Neural cell (in vitro differentiated cells): ENCODE data around the gene GAS5. TPM values are rescaled to one million over a fixed set of nuclear protein-coding genes. Genes with fewer than 3 reads are reported as not detected.

Source experiments
- H2AFZ ChIP-seq: fragments of 200-600, 300-800 bp; sonication (generic), shearing (Covaris generic); 2 replicates; pipeline ENCODE4 v1.6.0; 2014; ENCODE audit warnings: low read depth, mild to moderate bottlenecking, antibody characterized with exemption, low read length, moderate library complexity
- H3F3A ChIP-seq: fragments of 200-600 bp; shearing (Covaris generic); 2 replicates; pipeline ENCODE4 v1.6.1; 2016; ENCODE audit warnings: mild to moderate bottlenecking, moderate library complexity, mixed read lengths, antibody characterized with exemption, low read length; ENCODE audit not compliant: insufficient read depth, poor library complexity, severe bottlenecking
- H3K27ac ChIP-seq: fragments of 200-600, 300-800 bp; sonication (generic), shearing (Covaris generic); 2 replicates; pipeline ENCODE4 v1.5.1; 2014; ENCODE audit warnings: mild to moderate bottlenecking, low read length, moderate library complexity
- H3K27me3 ChIP-seq: fragments of 300-800, 200-600 bp; sonication (generic), shearing (Covaris generic); 2 replicates; pipeline ENCODE4 v1.6.0; 2014; ENCODE audit warnings: mild to moderate bottlenecking, low read depth, low read length, moderate library complexity; ENCODE audit not compliant: insufficient read depth
- H3K36me3 ChIP-seq: fragments of 300-800, 200-600 bp; sonication (generic), shearing (Covaris generic); 2 replicates; pipeline ENCODE4 v1.5.1; 2014; ENCODE audit warnings: mild to moderate bottlenecking, antibody characterized with exemption, low read length, moderate library complexity; ENCODE audit not compliant: insufficient read depth
- H3K4me2 ChIP-seq: fragments of 300-800, 200-600 bp; sonication (generic), shearing (Covaris generic); 2 replicates; pipeline ENCODE4 v1.6.0; 2014; ENCODE audit warnings: mild to moderate bottlenecking, low read length
- H3K4me3 ChIP-seq: fragments of 300-800, 200-600 bp; sonication (generic), shearing (Covaris generic); 2 replicates; pipeline ENCODE4 v1.5.1; 2014; ENCODE audit warnings: mild to moderate bottlenecking, low read length, moderate library complexity
- H3K79me2 ChIP-seq: fragments of 200-600 bp; shearing (Covaris generic); replicated peaks from 2 replicates; pipeline ENCODE4 v1.6.0; 2014; ENCODE audit warnings: mild to moderate bottlenecking, low read length, moderate library complexity; ENCODE audit not compliant: insufficient read depth
- H3K9ac ChIP-seq: fragments of 300-800, 200-600 bp; sonication (generic), shearing (Covaris generic); 2 replicates; pipeline ENCODE4 v1.6.1; 2016; ENCODE audit warnings: mild to moderate bottlenecking, low read length, mixed read lengths
- H3K9me2 ChIP-seq: fragments of 200-600 bp; shearing (Covaris generic); 2 replicates; pipeline ENCODE4 v1.6.1; 2016; ENCODE audit warnings: mild to moderate bottlenecking, low read length, mixed read lengths; ENCODE audit not compliant: insufficient read depth
- H3K9me3 ChIP-seq: fragments of 200-600, 300-800 bp; sonication (generic), shearing (Covaris generic); 2 replicates; pipeline ENCODE4 v1.6.1; 2016; ENCODE audit warnings: mild to moderate bottlenecking, mixed run types, low read length, moderate library complexity, mixed read lengths
- H4K20me1 ChIP-seq: fragments of 200-600 bp; shearing (Covaris generic); 2 replicates; pipeline ENCODE4 v1.6.1; 2016; ENCODE audit warnings: mild to moderate bottlenecking, mixed run types; ENCODE audit not compliant: insufficient read depth
- CTCF ChIP-seq: fragments of 450-650 bp; IDR thresholded peaks from 2 replicates; pipeline ENCODE4 v1.5.1; 2014; ENCODE audit warnings: antibody characterized with exemption, mild to moderate bottlenecking, moderate library complexity; ENCODE audit not compliant: poor library complexity, severe bottlenecking
- EP300 ChIP-seq: fragments of 450-650 bp; conservative IDR thresholded peaks from 2 replicates; pipeline ENCODE4 v1.6.1; 2014; ENCODE audit warnings: antibody characterized with exemption, mild to moderate bottlenecking, moderate library complexity; ENCODE audit not compliant: poor library complexity, severe bottlenecking
- EZH2 ChIP-seq: fragments of 200-600, 300-800 bp; shearing (Covaris generic), sonication (generic); IDR thresholded peaks from 2 replicates; pipeline ENCODE4 v1.6.1; 2014; ENCODE audit warnings: antibody characterized with exemption, low read length, borderline replicate concordance, mild to moderate bottlenecking; ENCODE audit not compliant: insufficient read depth, poor library complexity, severe bottlenecking
- MXI1 ChIP-seq: fragments of 450-650 bp; conservative IDR thresholded peaks from 2 replicates; pipeline ENCODE4 v1.6.1; 2014; ENCODE audit warnings: antibody characterized with exemption, mild to moderate bottlenecking; ENCODE audit not compliant: poor library complexity, severe bottlenecking
- POLR2AphosphoS5 ChIP-seq: IDR thresholded peaks from 2 replicates; pipeline ENCODE4 v1.6.1; 2012
- RAD21 ChIP-seq: fragments of 450-650 bp; conservative IDR thresholded peaks from 2 replicates; pipeline ENCODE4 v1.6.1; 2014; ENCODE audit warnings: antibody characterized with exemption, mild to moderate bottlenecking, moderate library complexity
- REST ChIP-seq: IDR thresholded peaks from 2 replicates; pipeline ENCODE4 v1.6.1; 2012; ENCODE audit warnings: borderline replicate concordance
- SMC3 ChIP-seq: fragments of 450-650 bp; conservative IDR thresholded peaks from 2 replicates; pipeline ENCODE4 v1.6.1; 2014; ENCODE audit warnings: antibody characterized with exemption, mild to moderate bottlenecking, moderate library complexity; ENCODE audit not compliant: poor library complexity
- TAF1 ChIP-seq: IDR thresholded peaks from 2 replicates; pipeline ENCODE4 v1.6.1; 2012; ENCODE audit warnings: low read depth
- polyA plus RNA-seq: library from polyadenylated mRNA; depleted of rRNA; stranded (reverse); fragments of >200 nt; gene quantifications from 2 replicates; pipeline ENCODE4 v1.2.3, GENCODE V29; 2014

The GAS5 gene
- polyA plus RNA-seq, 1 donor from 2014 or later: 1,182 TPM

- Histone ChIP-seq H3K79me2 (peaks cover 23% of the 10 kb centered on the region), H3K9ac (no peak overlapping the region), H3K9me3 (no peaks in the 10 kb centered on the region), H4K20me1 (no peaks in the 10 kb centered on the region), H3K27me3 (no peaks in the 10 kb centered on the region), H3K9me2 (no peaks in the 10 kb centered on the region), H2AFZ (no peak overlapping the region), H3K4me2 (no peak overlapping the region), H3K27ac (no peak overlapping the region), H3K4me3 (peak overlapping the region; percentile 38), H3F3A (peaks cover 5% of the 10 kb centered on the region), H3K36me3 (peaks cover 6% of the 10 kb centered on the region)
- TF ChIP-seq RAD21 (no peak), MXI1 (no peak), CTCF (no peak)
Measured at GRCh38 chr1:173870252-173871075, 2.7 kb upstream of the GAS5 start.

- Histone ChIP-seq H3K27me3 (no peaks in the 10 kb centered on the region), H3K79me2 (peaks cover 27% of the 10 kb centered on the region), H2AFZ (peak overlapping the region; percentile 81), H4K20me1 (no peaks in the 10 kb centered on the region), H3K9ac (peak overlapping the region; percentile 95), H3K4me3 (peak overlapping the region; percentile 93), H3K36me3 (peaks cover 6% of the 10 kb centered on the region), H3K9me3 (no peaks in the 10 kb centered on the region), H3K27ac (peak overlapping the region; percentile 91), H3K4me2 (peak overlapping the region; percentile 54), H3K9me2 (no peaks in the 10 kb centered on the region), H3F3A (peaks cover 7% of the 10 kb centered on the region)
- TF ChIP-seq TAF1: no peak
- no peak for TF ChIP-seq SMC3
- TF ChIP-seq EP300: no peak
- TF ChIP-seq EZH2: no peak
- no peak for TF ChIP-seq CTCF
- TF ChIP-seq REST: no peak
- no peak for TF ChIP-seq RAD21
- TF ChIP-seq POLR2AphosphoS5: no peak
- no peak for TF ChIP-seq MXI1
Measured at GRCh38 chr1:173869021-173869359, 1.2 kb upstream of the GAS5 start.
